HepG2 (cell line): Measurements from ENCODE around the gene IKZF4. TPM values are rescaled to one million over a fixed set of nuclear protein-coding genes. Genes with fewer than 3 reads are reported as not detected.
"Not testable (repeated sequence)": the region's sequence is repeated elsewhere in the genome, so short reads cannot be mapped to it uniquely, and the experiment has no call there.

Source experiments
- ATAC-seq: fragments of 200-7000 bp; cut with Tn5 transposase; 3 replicates; pipeline ENCODE4 v1.9.1; 2020; ENCODE audit warnings: mild to moderate bottlenecking, moderate library complexity
- BruUV-seq: library from RNA; stranded (reverse); fragments of 400-500 nt; replicated peaks from 2 replicates; lab custom pipeline; 2021; lab: Mats Ljungman, UMichigan
- CTCF ChIA-PET: fragments of 300-600 bp; formaldehyde crosslinking; extraction: SDS; loops from one replicate; lab custom pipeline; 2021; ENCODE audit warnings: low total read pairs, inconsistent platforms, low intra/inter-chr PET ratio; lab: Yijun Ruan, JAX
- POLR2A ChIA-PET: fragments of 350-600 bp; sonication (Branson Sonifier 250); formaldehyde crosslinking; loops from one replicate; lab custom pipeline; 2020; ENCODE audit warnings: antibody characterized with exemption, inconsistent platforms; lab: Yijun Ruan, JAX
- DNase-seq: peaks from one replicate; pipeline ENCODE4 v3.0.0-alpha.2; 2015; ENCODE audit warnings: low spot score
- FAIRE-seq: peaks from 3 replicates; lab custom pipeline; 2011; peaks lifted over from hg19 to GRCh38; lab: Jason Lieb, UNC
- H2AFZ ChIP-seq: one replicate; pipeline ENCODE4 v1.6.1; 2011; ENCODE audit warnings: low read length, inconsistent platforms
- H3K27ac ChIP-seq: fragments of 300-600 bp; 3 replicates; pipeline ENCODE4 v1.8.0; 2011; ENCODE audit warnings: mixed run types, mild to moderate bottlenecking, mixed read lengths, low read length, inconsistent platforms; ENCODE audit not compliant: insufficient read depth; ENCODE audit errors: extremely low read length
- H3K27me3 ChIP-seq, 2 experiments: fragments of 200-600 bp in 1 of 2; 2 replicates in 1 of 2; 3 replicates in 1 of 2; pipeline versions ENCODE4 v1.6.0 to v1.8.0; 2011; ENCODE audit warnings: low read length in 2 of 2, mild to moderate bottlenecking in 2 of 2, moderate library complexity in 2 of 2, inconsistent platforms in 1 of 2; ENCODE audit not compliant: insufficient read depth in 2 of 2, control insufficient read depth in 1 of 2
- H3K36me3 ChIP-seq, 2 experiments: fragments of 200-600 bp in 1 of 2; replicated peaks in 1 of 2; 2 replicates in 1 of 2; 3 replicates in 1 of 2; pipeline versions ENCODE4 v1.5.1 to v1.8.0; 2011; ENCODE audit warnings: low read length in 2 of 2, inconsistent platforms in 1 of 2; ENCODE audit not compliant: insufficient read depth in 2 of 2, control insufficient read depth in 1 of 2
- H3K4me1 ChIP-seq: 2 replicates; pipeline ENCODE4 v1.5.1; 2012; ENCODE audit warnings: low read length, inconsistent platforms; ENCODE audit not compliant: insufficient read depth
- H3K4me2 ChIP-seq: 2 replicates; pipeline ENCODE4 v1.6.0; 2011; ENCODE audit warnings: low read depth, low read length, inconsistent platforms
- H3K4me3 ChIP-seq, 3 experiments: fragments of 200-600 bp in 1 of 3; sonication (generic), shearing (Covaris generic) in 1 of 3; replicated peaks in 1 of 3; 2 replicates each; pipeline ENCODE4 v1.5.1; 2011 to 2016; ENCODE audit warnings: low read length in 3 of 3, inconsistent platforms in 2 of 3, low read depth in 2 of 3, mild to moderate bottlenecking in 2 of 3, control low read depth in 1 of 3, mixed read lengths in 1 of 3; ENCODE audit not compliant: insufficient read depth in 1 of 3
- H3K79me2 ChIP-seq: one replicate; pipeline ENCODE4 v1.6.1; 2011; ENCODE audit warnings: low read length, inconsistent platforms; ENCODE audit not compliant: insufficient read depth
- H3K9ac ChIP-seq: 2 replicates; pipeline ENCODE4 v1.6.0; 2011; ENCODE audit warnings: mild to moderate bottlenecking, low read depth, low read length, inconsistent platforms; ENCODE audit not compliant: insufficient read depth
- H3K9me3 ChIP-seq: 2 replicates; pipeline ENCODE4 v1.5.1; 2012; ENCODE audit warnings: mild to moderate bottlenecking, low read length
- H4K20me1 ChIP-seq: 2 replicates; pipeline ENCODE4 v1.6.0; 2011; ENCODE audit warnings: inconsistent platforms, mild to moderate bottlenecking, low read length, moderate library complexity; ENCODE audit not compliant: insufficient read depth
- DDIT3 ChIP-seq: sonication (generic); formaldehyde crosslinking; IDR thresholded peaks from 2 replicates; pipeline ENCODE4 v1.4.0; 2020; ENCODE audit warnings: mild to moderate bottlenecking, missing genetic modification reagents
- ERF ChIP-seq: IDR thresholded peaks from 2 replicates; pipeline ENCODE4 v1.6.1; 2018; ENCODE audit warnings: missing biosample characterization, missing genetic modification reagents
- FOXA3 ChIP-seq: IDR thresholded peaks from 2 replicates; pipeline ENCODE4 v1.6.1; 2016; ENCODE audit warnings: missing genetic modification reagents, missing compliant biosample characterization
- GATAD2A ChIP-seq: IDR thresholded peaks from 2 replicates; pipeline ENCODE4 v1.6.1; 2016
- HMGXB3 ChIP-seq: sonication (generic); formaldehyde crosslinking; IDR thresholded peaks from 2 replicates; pipeline ENCODE4 v1.4.0; 2020; ENCODE audit warnings: missing genetic modification reagents, borderline replicate concordance
- MTF1 ChIP-seq: sonication (generic); formaldehyde crosslinking; IDR thresholded peaks from 2 replicates; pipeline ENCODE4 v1.5.0; 2020; ENCODE audit warnings: missing genetic modification reagents
- NFATC3 ChIP-seq: sonication (generic); formaldehyde crosslinking; IDR thresholded peaks from 2 replicates; pipeline ENCODE4 v1.5.1; 2020; ENCODE audit warnings: mild to moderate bottlenecking, missing genetic modification reagents
- SAP130 ChIP-seq: IDR thresholded peaks from 2 replicates; pipeline ENCODE4 v1.6.1; 2016; ENCODE audit warnings: low read depth
- SIX1 ChIP-seq: sonication (generic); formaldehyde crosslinking; IDR thresholded peaks from 2 replicates; pipeline ENCODE4 v1.4.0; 2020; ENCODE audit warnings: missing genetic modification reagents, borderline replicate concordance
- ZNF235 ChIP-seq: sonication (generic); formaldehyde crosslinking; IDR thresholded peaks from 2 replicates; pipeline ENCODE4 v1.8.1; 2023; ENCODE audit warnings: mild to moderate bottlenecking, missing genetic modification reagents, borderline replicate concordance
- ZNF264 ChIP-seq: sonication (generic); formaldehyde crosslinking; IDR thresholded peaks from 2 replicates; pipeline ENCODE4 v1.4.0; 2020; ENCODE audit warnings: missing genetic modification reagents
- ZNF30 ChIP-seq: sonication (generic); formaldehyde crosslinking; IDR thresholded peaks from 2 replicates; pipeline ENCODE4 v1.5.0; 2020; ENCODE audit warnings: mild to moderate bottlenecking, missing genetic modification reagents
- ZNF546 ChIP-seq: sonication (generic); formaldehyde crosslinking; conservative IDR thresholded peaks from 2 replicates; pipeline ENCODE4 v1.8.1; 2023; ENCODE audit warnings: mild to moderate bottlenecking, missing genetic modification reagents
- ZNF749 ChIP-seq: sonication (generic); formaldehyde crosslinking; IDR thresholded peaks from 2 replicates; pipeline ENCODE4 v1.8.0; 2022; ENCODE audit warnings: mild to moderate bottlenecking, missing genetic modification reagents, moderate library complexity, borderline replicate concordance
- WGBS: methylation state at CpG from one replicate; pipeline ENCODE4 v1.1.6; 2017; ENCODE audit warnings: low lambda C conversion rate; 5-methylcytosine and 5-hydroxymethylcytosine counted together
- in situ Hi-C: cut with HindIII; loops from 2 replicates; pipeline ENCODE4 v1.10.0; 2017; ENCODE audit warnings: low pct_unique_long_range_greater_than_20kb; ENCODE audit not compliant: extremely low pct_ligation_motif_present
- intact Hi-C: fragments of 100-400 bp; cut with micrococcal nuclease; formaldehyde crosslinking; loops from one replicate; pipeline ENCODE4 v1.10.0; 2022; ENCODE audit not compliant: unreplicated experiment
- polyA plus RNA-seq, 8 experiments: library from polyadenylated mRNA; depleted of rRNA in 3 of 8; stranded (reverse) in 7 of 8; unstranded in 1 of 8; fragments of >200 nt; fragmentation: Illumina TruSeq in 4 of 8; extraction: Trizol in 4 of 8; gene quantifications; 2 replicates each; pipeline versions ENCODE4 v1.2.1 to v1.2.3, GENCODE V29; 2011 to 2016; ENCODE audit warnings: low read depth in 4 of 8, missing spikeins in 1 of 8, mixed read lengths in 1 of 8; ENCODE audit not compliant: insufficient read depth in 1 of 8
- total RNA-seq, 5 experiments: library from RNA; depleted of rRNA; stranded (reverse); fragments of >200 nt; fragmentation: Illumina TruSeq; extraction: Trizol; gene quantifications; 2 replicates each; pipeline ENCODE4 v1.2.3, GENCODE V29; 2016; ENCODE audit warnings: low read depth in 1 of 5

The IKZF4 gene
- total and polyA plus RNA-seq, 2 of the 13 experiments (the other 11 are each of a cell fraction or from before 2014, with no cell fraction given): 0.58 to 2.2 TPM

- TF ChIP-seq ZNF235 (CRISPR knock-in tag) (no peak), NFATC3 (no peak), SIX1 (CRISPR knock-in tag) (peak; percentile 48; the same call in 1 of the 2 replicates), MTF1 (CRISPR knock-in tag) (no peak), ERF (CRISPR knock-in tag) (peak; percentile 42; the same call in 1 of the 2 replicates), SAP130 (CRISPR knock-in tag) (peak; percentile 35; the same call in 1 of the 2 replicates), GATAD2A (peak; percentile 41; the same call in 1 of the 2 replicates), FOXA3 (CRISPR knock-in tag) (0 out of 2 replicates have a peak, but pooled peaks have one; percentile 19), ZNF264 (CRISPR knock-in tag) (no peak), ZNF749 (CRISPR knock-in tag) (no peak), HMGXB3 (no peak), ZNF30 (CRISPR knock-in tag) (no peak), DDIT3 (no peak), ZNF546 (CRISPR knock-in tag) (no peak)
- TF ChIP-seq, all 625 proteins: peak for 20
Measured at GRCh38 chr12:56001487-56002100, 19.2 kb upstream of the IKZF4 start (continued).

GRCh38 chr12:56003376-56003775 lies 17.5 kb upstream of the IKZF4 start:
- ATAC-seq, BruUV-seq, in situ Hi-C loops, H3K79me2 ChIP-seq, H3K27ac ChIP-seq, H3K4me2 ChIP-seq, H2AFZ ChIP-seq, H3K9ac ChIP-seq, H3K9me3 ChIP-seq, H3K27me3 ChIP-seq, CTCF ChIA-PET, DNase-seq, H3K4me3 ChIP-seq, H4K20me1 ChIP-seq, intact Hi-C loops, FAIRE-seq: not testable (repeated sequence)
- Histone ChIP-seq H3K4me1 (peaks cover 64% of the 10 kb centered on the region), H3K36me3 (peaks cover 11 to 21% of the 10 kb centered on the region in 2 experiments; a peak in 4 of 5 replicates)
- POLR2A ChIA-PET: interaction anchor here (0.7 kb wide), 1 partner anchor 29 kb away, joined by 3 read pairs; the partner anchor contains the start of gene RAB5B
- WGBS: 94% methylated on average over 5 of the region's 5 CpGs
